GM12892 (cell line): Measurements from ENCODE around the gene NGDN. TPM values are rescaled to one million over a fixed set of nuclear protein-coding genes. Genes with fewer than 3 reads are reported as not detected.
"Not testable (repeated sequence)": the region's sequence is repeated elsewhere in the genome, so short reads cannot be mapped to it uniquely, and the experiment has no call there.

Experiments
- DNase-seq: peaks from one replicate; pipeline ENCODE4 v3.0.0; 2011; ENCODE audit not compliant: insufficient read length
- FAIRE-seq: peaks from 2 replicates; lab custom pipeline; 2011; peaks lifted over from hg19 to GRCh38; lab: Jason Lieb, UNC
- POLR2A ChIP-seq: IDR thresholded peaks from 2 replicates; pipeline ENCODE4 v1.6.1; 2011; ENCODE audit warnings: low read depth, low read length, control low read depth
- POLR2AphosphoS5 ChIP-seq: IDR thresholded peaks from 2 replicates; pipeline ENCODE4 v1.6.1; 2011; ENCODE audit warnings: low read depth, low read length, control low read depth
- TAF1 ChIP-seq: IDR thresholded peaks from 2 replicates; pipeline ENCODE4 v1.6.1; 2011; ENCODE audit warnings: low read depth, mild to moderate bottlenecking, control low read depth, low read length, borderline replicate concordance
- polyA plus RNA-seq: library from polyadenylated mRNA; unstranded; fragments of >200 nt; gene quantifications from one replicate; pipeline ENCODE4 v1.2.1, GENCODE V29; 2012; ENCODE audit warnings: missing spikeins, inconsistent platforms; ENCODE audit not compliant: missing spikeins

NGDN gene, protein sequence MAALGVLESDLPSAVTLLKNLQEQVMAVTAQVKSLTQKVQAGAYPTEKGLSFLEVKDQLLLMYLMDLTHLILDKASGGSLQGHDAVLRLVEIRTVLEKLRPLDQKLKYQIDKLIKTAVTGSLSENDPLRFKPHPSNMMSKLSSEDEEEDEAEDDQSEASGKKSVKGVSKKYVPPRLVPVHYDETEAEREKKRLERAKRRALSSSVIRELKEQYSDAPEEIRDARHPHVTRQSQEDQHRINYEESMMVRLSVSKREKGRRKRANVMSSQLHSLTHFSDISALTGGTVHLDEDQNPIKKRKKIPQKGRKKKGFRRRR
- 48.5 TPM for polyA plus RNA-seq

DNA sequence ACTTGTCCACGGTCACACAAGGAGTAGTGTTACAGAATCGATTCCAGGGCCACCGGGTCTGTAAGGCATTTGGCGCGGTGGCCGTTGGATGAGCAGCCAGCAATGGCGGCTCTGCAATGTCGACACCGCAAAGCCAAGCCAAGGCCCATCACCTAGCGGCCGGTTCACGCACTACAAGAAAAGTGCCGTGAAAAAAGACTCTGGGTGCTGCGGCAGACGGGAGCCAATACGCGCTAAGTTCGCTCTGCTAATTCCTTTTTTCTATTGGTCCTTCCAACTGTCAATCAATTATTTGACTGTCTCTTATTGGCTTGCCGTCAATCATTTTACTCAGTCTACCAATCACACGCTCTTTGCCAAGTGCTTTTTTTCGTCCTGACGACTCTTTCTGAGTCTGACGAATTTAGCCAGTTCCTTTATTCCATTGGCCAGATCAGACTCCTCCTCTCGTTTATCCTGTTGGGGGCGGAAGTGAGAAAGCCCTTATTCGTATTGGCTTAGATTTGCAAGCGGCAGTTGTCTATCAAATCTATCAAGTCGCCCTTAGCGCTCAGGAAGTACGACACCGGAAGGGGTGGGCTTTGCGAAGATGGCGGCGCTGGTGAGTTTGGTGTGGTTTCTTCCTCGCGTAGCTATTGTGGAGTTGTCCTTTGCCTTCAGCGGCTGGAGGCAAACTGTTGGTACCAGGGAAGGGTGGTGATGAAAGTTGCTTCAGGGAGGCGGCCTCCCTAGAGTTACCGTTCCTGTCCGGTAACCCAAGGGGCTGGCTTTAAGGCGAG is at the start of gene NGDN:
Gene NGDN (plus strand): TSS at position 577 of the 779 bp plus-strand sequence. CDS start 13 bp downstream, at position 590.
- FAIRE-seq = peak; percentile 96

DNA sequence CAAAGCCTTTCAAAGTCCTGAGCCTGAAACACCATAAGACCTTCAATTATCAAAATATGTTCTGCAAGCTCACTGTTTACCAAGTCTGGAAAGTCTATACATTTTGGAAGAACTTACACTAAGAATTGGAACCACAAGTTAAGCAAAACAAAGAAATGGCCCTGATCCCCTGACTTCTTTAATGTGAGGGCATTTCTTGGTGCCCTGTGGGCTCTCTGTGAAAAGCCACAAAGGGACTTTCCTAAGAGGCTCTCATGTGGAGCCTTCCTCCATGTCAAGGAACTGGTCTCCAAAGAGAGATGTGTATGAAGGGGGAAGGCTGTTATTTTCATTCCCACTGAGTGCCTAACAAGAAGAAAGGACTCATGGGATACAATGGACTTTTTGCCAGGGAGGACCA is 47.9 kb upstream of the NGDN start:
- no peak for FAIRE-seq
- no peak for TF ChIP-seq POLR2AphosphoS5
- no peak for TF ChIP-seq POLR2A
- no peak for TF ChIP-seq TAF1
- DNase-seq = no peak

More for the DNA sequence above, at the start of gene NGDN:
- DNase-seq = peak; percentile 77
- TF ChIP-seq POLR2AphosphoS5 (peak; percentile 73), POLR2A (peak; percentile 79), TAF1 (peak; percentile 64; the same call in 1 of the 2 replicates)

DNA sequence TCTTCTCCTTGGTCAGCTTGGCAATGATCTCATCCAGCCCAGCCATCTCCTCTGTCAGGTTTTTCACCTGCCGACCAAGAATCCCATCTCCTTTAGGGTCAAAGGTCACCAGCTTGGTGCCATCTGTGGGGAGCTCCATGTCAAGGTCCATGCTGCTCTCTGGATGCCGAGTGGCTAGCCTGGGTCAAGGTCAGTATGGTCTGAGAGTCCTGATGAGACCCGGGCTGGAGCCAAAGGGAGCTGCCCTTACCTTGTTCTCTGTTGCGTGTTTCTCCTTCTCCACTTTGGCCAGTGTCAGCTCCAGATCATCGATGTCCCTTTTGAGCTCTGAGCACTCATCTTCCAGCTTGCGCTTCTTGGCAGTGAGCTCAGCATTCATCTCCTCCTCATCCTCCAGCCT is 45.8 kb upstream of the NGDN start:
- no peak for FAIRE-seq

DNA sequence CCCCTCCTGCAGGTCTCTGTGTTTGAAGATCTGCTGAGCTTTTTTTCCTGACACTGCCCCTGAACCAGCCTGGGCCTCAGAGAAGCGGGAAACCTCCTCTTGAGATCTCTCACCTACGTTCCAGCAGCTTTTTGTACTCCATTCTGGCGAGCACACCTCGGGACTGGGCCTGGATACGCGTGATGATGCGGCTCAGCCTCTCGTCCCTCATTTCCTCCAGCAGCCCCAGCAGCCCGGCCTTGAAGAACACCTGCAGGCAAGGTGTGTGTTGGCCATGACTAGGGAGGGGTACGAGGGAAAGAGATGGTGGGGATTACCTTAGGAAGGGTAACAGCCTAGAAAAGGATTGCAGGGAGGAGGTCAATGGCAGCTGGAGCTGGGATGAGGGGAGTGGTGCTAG is 44.3 kb upstream of the NGDN start:
- TF ChIP-seq POLR2A = no peak
- no peak for TF ChIP-seq TAF1
- TF ChIP-seq POLR2AphosphoS5 = no peak
- no peak for FAIRE-seq

More for the DNA sequence above, 45.8 kb upstream of the NGDN start:
- DNase-seq = no peak
- TF ChIP-seq POLR2AphosphoS5 (no peak), TAF1 (no peak), POLR2A (no peak)

DNA sequence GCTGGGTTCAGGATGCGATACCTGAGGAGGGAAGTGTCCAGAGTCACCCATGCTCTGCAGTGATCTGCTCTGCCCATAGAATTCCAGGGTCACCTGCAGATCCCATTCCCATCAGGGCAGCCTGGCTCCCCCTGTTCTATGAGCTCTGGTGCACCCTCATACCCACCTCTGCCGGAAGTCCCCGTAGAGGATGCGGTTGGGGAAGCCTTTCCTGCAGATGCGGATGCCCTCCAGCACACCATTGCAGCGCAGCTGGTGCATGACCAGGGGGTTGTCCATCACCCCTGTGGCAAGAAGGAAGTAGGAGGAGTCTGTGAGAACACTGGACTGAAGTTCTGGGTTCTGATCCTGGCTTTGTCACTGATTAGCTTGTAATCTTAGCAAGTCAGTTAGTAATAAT is 43.7 kb upstream of the NGDN start:
- peak; percentile 33 for FAIRE-seq
- DNase-seq = not testable (repeated sequence)

More for the DNA sequence above, 44.3 kb upstream of the NGDN start:
- no peak for DNase-seq

DNA sequence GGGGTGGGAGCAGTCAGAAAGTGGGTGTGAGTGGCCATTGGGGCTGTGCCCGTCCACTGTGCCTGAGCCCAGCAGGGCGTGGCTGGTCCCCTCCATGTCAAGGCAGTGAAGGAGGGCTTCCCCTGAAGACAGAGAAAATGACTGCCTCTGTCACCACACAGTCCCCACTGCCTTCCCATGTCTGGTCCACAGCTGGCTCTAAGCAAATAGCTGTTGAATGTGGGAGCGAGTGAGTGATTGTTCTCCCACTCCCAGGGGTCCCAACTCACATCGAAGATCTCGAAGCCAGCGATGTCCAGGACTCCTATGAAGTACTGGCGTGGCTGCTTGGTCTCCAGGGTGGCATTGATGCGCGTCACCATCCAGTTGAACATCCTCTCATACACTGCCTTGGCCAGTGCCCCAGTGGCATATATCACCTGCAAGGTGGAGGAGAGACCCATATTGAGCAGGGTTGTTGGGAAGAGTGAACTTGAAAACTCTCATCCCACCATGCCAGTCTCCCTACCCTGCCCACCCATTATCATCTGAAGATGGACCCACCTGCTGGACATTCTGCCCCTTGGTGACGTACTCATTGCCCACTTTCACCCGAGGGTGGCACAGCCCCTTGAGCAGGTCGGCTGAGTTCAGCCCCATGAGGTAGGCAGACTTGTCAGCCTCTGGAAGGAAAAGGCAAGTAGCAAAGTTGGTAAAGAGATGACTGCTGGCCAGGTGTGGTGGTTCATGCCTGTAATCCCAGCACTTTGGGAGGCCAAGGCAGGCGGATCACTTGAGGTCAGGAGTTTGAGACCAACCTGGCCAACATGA is 40.6 kb upstream of the NGDN start:
- TF ChIP-seq TAF1 (no peak), POLR2A (no peak), POLR2AphosphoS5 (no peak)
- no peak for DNase-seq
- FAIRE-seq = no peak

DNA sequence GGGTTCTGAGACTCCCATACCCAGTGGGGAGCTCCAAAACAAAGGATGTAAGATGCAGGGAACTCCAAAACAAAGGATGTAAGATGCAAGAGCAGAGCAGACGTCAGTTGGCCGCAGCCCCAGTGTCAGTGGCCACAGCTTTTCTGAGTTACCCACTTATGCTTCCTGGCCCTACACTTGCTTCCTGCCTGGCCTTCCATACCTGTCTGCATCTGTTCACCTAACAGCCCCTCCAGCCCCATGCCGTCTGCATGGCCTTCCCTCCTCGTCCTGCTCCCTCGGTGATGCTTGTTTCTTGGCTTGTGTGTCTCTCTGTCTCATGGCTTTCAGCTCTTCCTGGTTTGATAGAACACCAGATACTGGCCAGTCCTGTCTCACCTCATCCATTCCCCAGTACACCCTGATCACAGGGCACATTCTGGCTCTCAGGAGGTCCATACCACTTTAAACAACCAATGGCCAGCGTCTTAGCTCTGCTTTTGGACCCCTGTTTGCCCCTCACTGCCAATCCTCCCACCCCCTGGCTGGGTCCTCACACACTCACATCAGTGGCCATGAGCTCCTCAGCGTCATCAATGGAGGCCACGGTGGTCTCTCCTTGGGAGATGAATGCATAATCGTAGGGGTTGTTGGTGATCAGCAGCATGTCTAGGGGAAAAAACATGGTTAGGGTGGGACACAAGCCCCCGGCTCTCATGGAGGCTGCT is 39.3 kb upstream of the NGDN start:
- FAIRE-seq = no peak

DNA sequence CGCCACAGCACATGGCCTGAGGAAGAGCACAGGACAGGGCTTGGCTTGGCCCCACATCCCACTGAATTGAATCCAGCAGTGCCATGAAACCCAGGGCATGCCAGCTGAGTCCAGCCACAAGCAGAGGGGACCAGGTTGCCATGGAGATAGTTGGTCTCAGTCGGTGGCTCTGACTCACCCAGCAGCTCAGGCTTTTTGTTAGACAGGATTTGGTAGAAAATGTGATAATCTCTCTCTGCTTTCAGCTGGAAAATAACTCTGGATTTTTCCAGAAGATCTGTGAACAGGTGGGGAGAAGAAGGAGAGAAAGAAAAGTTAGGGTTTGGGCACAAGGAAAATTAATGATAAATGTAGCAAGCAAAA is 38.8 kb upstream of the NGDN start:
- FAIRE-seq = no peak
- DNase-seq = no peak
- TF ChIP-seq POLR2A (no peak), POLR2AphosphoS5 (no peak), TAF1 (no peak)

More for the DNA sequence above, 39.3 kb upstream of the NGDN start:
- TF ChIP-seq TAF1 (no peak), POLR2AphosphoS5 (no peak)
- DNase-seq = no peak

DNA sequence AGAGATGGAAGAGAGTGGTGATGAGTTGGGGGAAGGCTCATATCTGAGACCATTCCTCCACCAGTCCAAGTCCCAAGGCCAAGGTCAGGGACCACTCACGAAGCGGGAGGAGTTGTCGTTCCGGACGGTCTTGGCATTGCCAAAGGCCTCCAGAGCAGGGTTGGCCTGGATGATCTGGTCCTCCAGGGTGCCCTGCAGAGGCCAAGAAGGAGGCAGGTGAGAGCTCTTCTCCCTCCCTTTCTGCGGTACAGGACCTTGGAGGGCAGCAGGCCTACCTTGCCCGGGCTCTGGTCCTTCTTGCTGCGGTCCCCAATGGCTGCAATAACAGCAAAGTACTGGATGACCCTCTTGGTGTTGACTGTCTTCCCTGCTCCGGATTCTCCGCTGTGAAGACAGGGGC is 38.0 kb upstream of the NGDN start:
- TF ChIP-seq POLR2AphosphoS5 (no peak), TAF1 (no peak), POLR2A (no peak)
- no peak for DNase-seq
- FAIRE-seq = no peak

DNA sequence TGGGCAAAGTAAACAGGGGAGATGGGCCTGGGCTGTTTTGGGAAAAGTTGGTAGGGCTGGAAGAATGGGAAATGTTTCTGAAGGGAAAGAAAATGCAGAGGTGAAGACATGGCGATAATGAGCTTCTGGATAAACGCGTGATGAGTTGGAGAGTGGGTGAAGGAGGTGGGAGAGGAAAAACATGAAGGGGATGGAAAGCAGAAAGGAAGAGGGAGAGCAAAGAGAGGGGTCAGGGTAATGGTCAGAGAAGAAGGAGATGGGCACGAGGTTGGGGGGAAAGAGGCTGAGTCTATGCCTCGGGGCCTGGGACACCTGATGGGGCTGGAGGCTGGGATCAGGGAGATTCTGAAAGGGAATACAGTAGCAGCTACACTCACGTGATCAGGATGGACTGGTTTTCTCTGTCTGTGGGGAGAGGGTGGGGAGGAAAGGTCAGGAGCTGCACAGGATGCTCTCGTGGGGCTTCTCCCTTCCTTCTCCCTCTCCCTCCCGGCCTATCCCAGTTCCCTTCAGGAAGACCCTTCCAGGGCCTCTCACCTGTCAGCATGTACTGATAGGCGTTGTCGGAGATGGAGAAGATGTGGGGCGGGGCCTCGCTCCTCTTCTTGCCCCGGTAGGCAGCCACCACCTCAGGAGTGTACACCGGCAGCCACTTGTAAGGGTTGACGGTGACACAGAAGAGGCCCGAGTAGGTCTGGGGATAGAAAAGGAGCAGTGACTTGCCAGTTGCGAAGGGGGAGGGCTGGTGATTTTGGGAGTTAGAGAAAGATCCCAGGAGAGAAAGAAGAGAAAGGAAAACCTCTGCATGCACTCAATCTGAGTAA is 37.2 kb upstream of the NGDN start:
- TF ChIP-seq POLR2A (no peak), TAF1 (no peak), POLR2AphosphoS5 (no peak)
- FAIRE-seq (no peak), DNase-seq (no peak)

DNA sequence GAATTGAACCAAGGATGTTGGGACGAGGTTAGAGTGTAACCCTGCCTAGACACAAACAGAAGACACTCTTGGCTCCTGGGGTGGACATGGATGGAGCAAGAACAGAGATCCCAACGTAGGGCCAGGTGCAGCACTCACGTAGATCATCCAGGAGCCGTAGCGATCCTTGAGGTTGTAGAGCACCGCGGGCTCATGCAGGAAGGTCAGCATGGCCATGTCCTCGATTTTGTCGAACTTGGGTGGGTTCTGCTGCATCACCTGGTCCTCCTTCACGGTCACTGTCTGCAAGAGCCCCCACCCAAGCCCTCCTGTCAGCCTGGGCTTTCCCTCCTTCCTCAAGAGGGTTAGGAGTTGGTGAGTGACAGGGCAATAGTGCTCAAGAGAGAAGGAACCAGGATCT is 36.6 kb upstream of the NGDN start:
- TF ChIP-seq TAF1 (no peak), POLR2A (no peak), POLR2AphosphoS5 (no peak)
- no peak for FAIRE-seq
- DNase-seq = no peak
